SJSA1 (cell line): Measurements from ENCODE around the gene SNAP47. TPM values are rescaled to one million over a fixed set of nuclear protein-coding genes. Genes with fewer than 3 reads are reported as not detected.

Experiments used
- DNase-seq, 2 experiments: peaks; one replicate each; pipeline ENCODE4 v3.0.0-alpha.2; 2015 to 2020; ENCODE audit warnings: low spot score in 2 of 2, low read depth in 1 of 2
- H3K27ac ChIP-seq: fragments of 250-450 bp; sonication (Bioruptor Pico); 2 replicates; pipeline ENCODE4 v1.5.1; 2020; ENCODE audit warnings: mild to moderate bottlenecking, moderate library complexity
- H3K27me3 ChIP-seq: fragments of 250-450 bp; sonication (Bioruptor Pico); replicated peaks from 2 replicates; pipeline ENCODE4 v1.5.1; 2020; ENCODE audit warnings: mild to moderate bottlenecking, moderate library complexity
- H3K36me3 ChIP-seq: fragments of 250-450 bp; sonication (Bioruptor Pico); 2 replicates; pipeline ENCODE4 v1.5.1; 2020; ENCODE audit warnings: mild to moderate bottlenecking
- H3K4me1 ChIP-seq: fragments of 250-450 bp; sonication (Bioruptor Pico); replicated peaks from 2 replicates; pipeline ENCODE4 v1.6.1; 2021; ENCODE audit warnings: mild to moderate bottlenecking
- H3K4me3 ChIP-seq: fragments of 250-450 bp; sonication (Bioruptor Pico); 2 replicates; pipeline ENCODE4 v1.5.1; 2020; ENCODE audit warnings: mild to moderate bottlenecking
- H3K9me3 ChIP-seq: fragments of 250-450 bp; sonication (Bioruptor Pico); replicated peaks from 2 replicates; pipeline ENCODE4 v1.5.1; 2020; ENCODE audit warnings: mild to moderate bottlenecking
- total RNA-seq: library from RNA; depleted of rRNA; stranded (reverse); fragments of >200 nt; shearing (Covaris generic); gene quantifications from 2 replicates; pipeline ENCODE4 v1.2.3, GENCODE V29; 2014

SNAP47 gene
- total RNA-seq, 1 experiment from 2014 or later = 51.2 TPM

DNA sequence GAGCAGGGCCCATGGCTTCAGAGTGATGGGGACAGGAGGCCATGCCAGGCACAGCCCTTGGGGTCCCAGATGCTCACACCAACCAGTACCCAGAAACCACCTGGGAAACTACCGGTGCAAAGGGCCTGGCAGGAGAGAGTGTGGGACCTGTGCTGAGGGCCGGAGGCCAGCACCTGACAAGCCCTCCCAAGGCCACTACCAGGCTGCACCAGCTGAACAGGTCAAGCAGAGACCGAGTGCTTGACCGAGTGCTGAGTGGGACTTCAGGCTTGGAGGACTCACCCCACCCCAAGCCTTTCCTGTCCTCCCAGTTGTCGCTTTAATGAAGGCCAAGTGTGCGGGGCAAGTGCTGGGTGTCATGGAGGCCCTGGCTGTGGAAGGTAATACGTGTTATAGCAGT, 36.5 kb downstream of the SNAP47 start:
- H3K4me3 ChIP-seq = no peak overlapping the region
- no peaks in the 10 kb centered on the region for H3K27me3 ChIP-seq
- peaks cover 39% of the 10 kb centered on the region for H3K36me3 ChIP-seq
- no peaks in the 10 kb centered on the region for H3K9me3 ChIP-seq
- no peak for DNase-seq
- peaks cover 33% of the 10 kb centered on the region for H3K4me1 ChIP-seq
- H3K27ac ChIP-seq = no peak overlapping the region

DNA sequence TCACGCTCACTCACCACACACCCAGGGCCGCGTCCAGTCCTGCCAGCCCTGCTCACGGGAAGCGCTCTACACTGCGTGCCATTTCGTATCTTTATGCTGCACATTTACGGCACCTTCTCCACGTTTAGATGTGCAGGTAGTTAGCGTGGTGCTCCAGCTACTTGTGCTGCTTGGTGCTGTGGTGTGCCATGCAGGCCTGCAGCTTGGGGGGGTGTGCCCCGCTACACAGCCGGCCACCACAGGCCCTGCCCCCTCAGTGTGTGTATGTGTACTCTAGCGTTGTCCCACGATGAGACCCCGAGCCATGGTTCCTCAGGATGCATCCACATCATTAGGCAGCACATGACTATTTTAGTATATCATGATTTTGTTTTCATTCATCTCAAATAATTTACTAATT, 38.3 kb downstream of the SNAP47 start:
- peaks cover 21% of the 10 kb centered on the region for H3K36me3 ChIP-seq
- H3K4me1 ChIP-seq = peaks cover 46% of the 10 kb centered on the region
- H3K4me3 ChIP-seq = no peak overlapping the region
- H3K27ac ChIP-seq = no peak overlapping the region
- DNase-seq = no peak
- no peaks in the 10 kb centered on the region for H3K9me3 ChIP-seq
- no peaks in the 10 kb centered on the region for H3K27me3 ChIP-seq

DNA sequence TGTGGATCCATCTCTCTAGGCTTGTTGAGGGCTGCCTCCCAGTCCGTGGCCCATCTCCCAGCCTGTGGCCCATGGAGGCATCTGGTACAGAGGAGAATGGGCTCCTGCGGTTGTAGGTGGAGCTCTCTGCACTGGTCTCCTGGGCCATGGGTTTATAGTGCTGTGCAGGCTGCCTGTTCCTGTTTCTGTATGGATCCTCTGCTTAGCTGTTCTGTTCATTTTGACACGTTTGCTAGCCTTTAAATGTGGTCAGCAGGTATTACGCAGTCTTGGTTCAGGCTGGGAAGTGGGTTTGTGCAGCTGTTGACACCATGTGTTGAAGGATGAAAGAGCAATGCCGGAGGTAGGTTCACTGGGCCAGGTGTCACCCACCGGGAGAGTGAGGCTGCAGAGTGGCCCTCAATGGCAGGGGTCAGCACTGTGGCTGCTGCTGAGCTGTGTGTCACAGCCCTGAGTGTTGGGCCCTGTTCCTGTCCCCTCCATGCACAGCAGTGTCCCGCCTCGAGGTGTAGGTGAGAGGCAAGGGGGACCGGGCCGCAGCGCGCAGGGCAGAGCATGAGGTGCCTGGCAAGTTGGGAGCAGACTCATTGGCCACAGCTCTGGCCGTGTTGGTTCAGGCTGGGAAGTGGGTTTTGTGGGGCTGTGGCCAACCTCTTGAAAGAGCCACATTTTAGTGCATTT, 39.0 kb downstream of the SNAP47 start:
- DNase-seq = no peak
- Histone ChIP-seq H3K27me3 (no peaks in the 10 kb centered on the region), H3K36me3 (peaks cover 18% of the 10 kb centered on the region), H3K27ac (no peak overlapping the region), H3K4me3 (no peak overlapping the region), H3K4me1 (peaks cover 52% of the 10 kb centered on the region), H3K9me3 (no peaks in the 10 kb centered on the region)

DNA sequence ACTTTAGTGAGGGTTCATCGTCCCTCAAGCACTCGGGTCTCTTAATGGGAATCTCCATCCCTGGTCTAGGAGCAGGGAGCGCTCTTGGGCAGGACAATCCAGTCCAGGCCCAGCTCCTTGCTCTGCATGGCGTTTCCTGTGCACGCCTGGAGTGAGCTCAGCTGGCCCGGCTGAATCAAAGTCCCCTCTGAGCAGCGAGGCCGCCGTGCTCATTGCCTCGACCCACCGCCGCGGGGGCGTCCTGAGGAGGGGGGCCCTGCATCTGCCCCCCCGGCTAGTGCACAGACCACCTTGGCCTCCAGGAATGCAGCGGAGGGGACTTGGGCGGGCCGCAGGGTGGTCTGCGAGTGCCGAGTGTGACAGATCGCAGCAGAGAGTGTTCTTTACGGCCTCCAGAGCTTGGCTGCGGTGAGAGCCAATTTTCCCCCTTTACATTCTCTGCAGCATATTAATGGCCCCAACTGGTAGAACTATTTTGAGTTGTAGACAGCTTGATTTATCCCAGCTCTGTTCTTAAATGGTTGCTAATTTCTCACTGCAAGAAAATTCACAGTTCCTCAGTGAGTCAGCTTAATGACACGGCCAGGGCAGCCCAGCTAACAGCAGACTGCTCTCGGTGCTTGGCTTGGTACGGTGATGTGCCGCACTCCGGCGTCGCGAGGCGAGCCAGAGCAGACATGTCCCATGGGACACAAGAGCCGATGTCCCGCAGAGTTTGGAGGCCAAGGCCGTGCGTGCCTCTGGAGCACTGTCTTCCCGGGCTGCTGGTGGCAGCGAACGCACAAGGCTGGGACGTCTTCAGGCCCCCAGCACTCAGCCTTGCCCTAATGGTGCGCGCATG, 39.8 kb downstream of the SNAP47 start:
- Histone ChIP-seq H3K27me3 (no peaks in the 10 kb centered on the region), H3K27ac (peak overlapping the region; percentile 68), H3K4me1 (peaks cover 54% of the 10 kb centered on the region), H3K36me3 (peaks cover 21% of the 10 kb centered on the region), H3K4me3 (no peak overlapping the region), H3K9me3 (no peaks in the 10 kb centered on the region)
- DNase-seq = peak; percentile 56 to 62

DNA sequence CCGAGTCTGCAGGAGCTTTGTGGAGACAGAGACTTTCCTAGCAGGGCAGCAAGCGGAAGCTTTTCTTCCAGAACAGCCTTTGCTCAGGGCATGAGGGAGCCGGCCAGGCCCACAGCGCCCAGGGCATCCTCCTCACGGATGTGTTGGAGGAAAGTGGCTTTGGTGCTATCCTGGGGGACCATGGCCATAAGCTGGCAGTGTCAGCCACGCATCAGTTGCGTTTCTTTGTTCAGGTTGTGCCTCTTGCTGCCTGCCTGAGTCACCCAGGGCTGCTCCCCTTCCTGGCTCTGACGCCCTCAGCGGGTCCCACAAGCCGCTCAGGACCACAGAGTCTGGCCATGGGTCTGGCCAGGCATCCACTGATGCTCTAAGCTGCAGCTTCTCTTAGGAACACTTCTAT, 40.6 kb downstream of the SNAP47 start:
- no peak for DNase-seq

DNA sequence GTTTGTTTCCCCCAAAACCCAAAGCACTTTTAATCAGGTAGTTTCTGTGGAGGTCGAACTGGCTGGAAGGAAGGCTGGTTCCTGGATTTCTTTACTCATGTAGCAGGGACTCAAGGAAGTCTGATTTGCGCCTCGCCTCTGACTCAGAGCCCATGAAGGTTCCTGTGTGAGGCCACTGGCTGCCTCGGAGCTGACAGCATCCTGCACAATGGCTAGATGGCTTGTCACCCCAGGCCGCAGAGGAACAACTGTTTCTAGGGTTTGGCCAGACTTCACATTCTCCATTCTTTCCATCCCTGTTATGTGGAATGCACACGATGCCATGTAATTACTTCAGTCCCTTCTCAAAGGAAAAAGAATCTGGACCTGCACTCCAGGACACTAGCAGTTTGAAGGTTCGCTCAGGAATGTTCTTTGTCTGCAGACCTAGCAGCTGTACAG, 41.1 kb downstream of the SNAP47 start:
- peaks cover 31% of the 10 kb centered on the region for H3K36me3 ChIP-seq
- H3K27ac ChIP-seq = peak overlapping the region; percentile 68
- peaks cover 54% of the 10 kb centered on the region for H3K4me1 ChIP-seq
- peak; percentile 68 to 85 for DNase-seq
- no peak overlapping the region for H3K4me3 ChIP-seq
- H3K27me3 ChIP-seq = no peaks in the 10 kb centered on the region
- no peaks in the 10 kb centered on the region for H3K9me3 ChIP-seq

More for the DNA sequence above, 40.6 kb downstream of the SNAP47 start:
- peaks cover 27% of the 10 kb centered on the region for H3K36me3 ChIP-seq
- peaks cover 54% of the 10 kb centered on the region for H3K4me1 ChIP-seq
- peak overlapping the region; percentile 68 for H3K27ac ChIP-seq
- H3K27me3 ChIP-seq = no peaks in the 10 kb centered on the region
- H3K9me3 ChIP-seq = no peaks in the 10 kb centered on the region
- H3K4me3 ChIP-seq = no peak overlapping the region

DNA sequence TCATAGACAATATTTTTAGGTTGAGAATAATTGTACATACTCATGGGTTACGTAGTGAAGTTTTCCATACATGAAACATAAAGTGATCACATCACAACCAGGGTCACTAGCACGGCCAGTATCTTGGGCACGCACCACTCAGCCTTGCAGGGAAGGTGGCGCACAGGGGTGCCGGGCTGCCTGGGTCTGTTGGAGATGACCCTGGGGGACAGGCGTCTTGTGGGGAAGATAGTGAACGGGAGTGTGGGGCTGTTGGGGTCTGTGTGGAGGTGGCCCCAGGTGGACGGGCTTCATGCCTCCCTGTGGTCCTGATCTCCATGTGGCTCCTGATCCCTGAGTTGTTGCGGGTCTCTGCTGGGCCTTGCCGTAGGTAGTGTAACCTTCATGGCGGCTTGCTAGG, 41.9 kb downstream of the SNAP47 start:
- Histone ChIP-seq H3K27ac (no peak overlapping the region), H3K4me3 (no peak overlapping the region), H3K27me3 (no peaks in the 10 kb centered on the region), H3K4me1 (peaks cover 54% of the 10 kb centered on the region), H3K9me3 (no peaks in the 10 kb centered on the region), H3K36me3 (peaks cover 34% of the 10 kb centered on the region)
- no peak for DNase-seq

DNA sequence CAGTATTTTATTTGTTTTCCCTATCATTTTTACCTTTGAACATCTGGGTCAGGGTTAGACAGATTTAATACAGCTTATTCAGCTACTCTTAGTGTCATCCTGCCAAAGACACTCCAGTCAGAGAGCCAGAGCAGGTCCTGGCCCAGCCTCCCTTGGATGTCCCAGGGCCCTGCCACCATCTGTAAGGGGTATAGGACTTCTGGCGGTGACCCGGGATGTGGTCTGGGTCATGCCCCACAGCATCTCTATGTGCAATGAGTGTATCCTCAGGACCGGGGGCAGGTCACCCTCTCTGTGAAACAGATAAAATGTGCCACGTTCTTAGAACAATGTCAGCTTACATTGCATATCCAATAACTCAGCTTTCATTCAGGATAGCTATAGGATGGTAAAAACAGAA, 42.4 kb downstream of the SNAP47 start:
- no peak overlapping the region for H3K4me3 ChIP-seq
- no peaks in the 10 kb centered on the region for H3K27me3 ChIP-seq
- H3K27ac ChIP-seq = no peak overlapping the region
- peaks cover 38% of the 10 kb centered on the region for H3K36me3 ChIP-seq
- peaks cover 54% of the 10 kb centered on the region for H3K4me1 ChIP-seq
- no peaks in the 10 kb centered on the region for H3K9me3 ChIP-seq
- no peak for DNase-seq

DNA sequence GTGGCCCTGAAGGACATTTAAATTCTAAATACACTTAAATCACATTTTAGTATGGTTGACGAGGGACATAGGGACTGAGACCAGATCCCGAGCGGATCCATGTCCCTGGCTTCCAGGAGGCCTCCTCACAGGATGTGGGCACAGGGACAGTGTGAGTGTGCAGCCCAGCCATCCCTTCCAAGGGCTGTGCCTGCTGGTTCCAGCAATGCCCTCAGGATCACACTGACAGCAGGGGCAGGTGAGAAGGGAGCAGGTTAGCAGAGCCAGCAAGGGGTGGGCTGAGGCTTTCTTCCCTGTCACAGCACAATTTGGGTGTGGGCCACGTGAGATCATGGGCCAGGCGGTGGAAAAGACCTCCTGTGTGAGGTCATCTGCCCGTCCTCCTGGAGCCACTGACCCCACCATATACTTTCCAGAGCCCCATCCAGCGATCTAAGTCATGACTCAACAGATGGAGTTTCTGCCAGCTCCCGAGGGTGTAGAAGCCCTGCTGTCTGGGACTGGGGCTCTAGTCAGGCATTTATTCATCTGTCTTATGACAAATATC, 43.2 kb downstream of the SNAP47 start:
- peaks cover 53% of the 10 kb centered on the region for H3K4me1 ChIP-seq
- no peak for DNase-seq
- H3K27ac ChIP-seq = no peak overlapping the region

DNA sequence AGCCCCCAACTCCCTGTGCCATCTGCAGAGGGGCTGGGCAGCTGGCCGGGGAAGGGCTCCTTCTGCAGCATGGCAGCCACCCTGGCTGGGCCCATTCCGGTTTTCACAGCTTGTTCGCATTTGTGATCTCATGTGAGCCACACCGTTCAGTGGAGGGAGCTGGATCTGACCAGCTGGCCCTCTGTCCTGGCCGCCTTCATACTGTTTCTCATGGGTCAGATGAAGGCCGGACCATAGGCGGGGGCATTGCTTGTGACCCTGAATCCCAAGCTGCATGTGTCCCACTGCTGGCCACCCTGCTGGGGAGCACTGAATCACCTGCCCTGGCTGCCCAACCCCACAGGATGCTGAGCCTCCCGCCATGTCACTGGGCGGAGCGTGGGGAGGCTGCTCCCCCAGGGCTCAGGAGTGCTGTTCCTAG, 43.8 kb downstream of the SNAP47 start:
- H3K4me3 ChIP-seq = no peak overlapping the region
- H3K27ac ChIP-seq = no peak overlapping the region
- peaks cover 32% of the 10 kb centered on the region for H3K36me3 ChIP-seq
- no peaks in the 10 kb centered on the region for H3K27me3 ChIP-seq
- DNase-seq = peak in 1 of 2 experiments; percentile 37
- H3K9me3 ChIP-seq = no peaks in the 10 kb centered on the region
- peaks cover 48% of the 10 kb centered on the region for H3K4me1 ChIP-seq

More for the DNA sequence above, 43.2 kb downstream of the SNAP47 start:
- Histone ChIP-seq H3K9me3 (no peaks in the 10 kb centered on the region), H3K36me3 (peaks cover 38% of the 10 kb centered on the region), H3K4me3 (no peak overlapping the region), H3K27me3 (no peaks in the 10 kb centered on the region)

DNA sequence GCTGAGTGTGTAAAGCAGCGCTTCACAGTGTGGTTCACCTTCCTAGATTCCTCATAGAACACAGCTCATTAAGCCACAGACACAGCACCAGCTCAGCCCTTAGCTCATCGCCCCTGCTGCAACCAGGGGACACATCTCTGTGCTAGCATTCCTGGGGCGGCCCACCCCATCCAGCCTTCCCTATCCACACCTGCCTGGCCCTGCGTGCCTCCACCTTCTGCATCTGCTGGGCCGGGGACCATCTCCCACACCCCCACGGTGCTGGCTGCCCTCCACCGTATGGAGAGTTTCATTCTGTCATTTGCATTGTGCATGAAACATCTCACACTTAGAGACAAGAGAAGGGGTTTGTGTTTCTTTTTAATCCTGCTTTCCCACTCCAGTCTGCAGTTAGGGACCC, 44.5 kb downstream of the SNAP47 start:
- Histone ChIP-seq H3K36me3 (peaks cover 27% of the 10 kb centered on the region), H3K4me3 (no peak overlapping the region), H3K9me3 (no peaks in the 10 kb centered on the region), H3K27ac (no peak overlapping the region), H3K27me3 (no peaks in the 10 kb centered on the region), H3K4me1 (peaks cover 41% of the 10 kb centered on the region)
- DNase-seq = peak in 1 of 2 experiments; percentile 40

DNA sequence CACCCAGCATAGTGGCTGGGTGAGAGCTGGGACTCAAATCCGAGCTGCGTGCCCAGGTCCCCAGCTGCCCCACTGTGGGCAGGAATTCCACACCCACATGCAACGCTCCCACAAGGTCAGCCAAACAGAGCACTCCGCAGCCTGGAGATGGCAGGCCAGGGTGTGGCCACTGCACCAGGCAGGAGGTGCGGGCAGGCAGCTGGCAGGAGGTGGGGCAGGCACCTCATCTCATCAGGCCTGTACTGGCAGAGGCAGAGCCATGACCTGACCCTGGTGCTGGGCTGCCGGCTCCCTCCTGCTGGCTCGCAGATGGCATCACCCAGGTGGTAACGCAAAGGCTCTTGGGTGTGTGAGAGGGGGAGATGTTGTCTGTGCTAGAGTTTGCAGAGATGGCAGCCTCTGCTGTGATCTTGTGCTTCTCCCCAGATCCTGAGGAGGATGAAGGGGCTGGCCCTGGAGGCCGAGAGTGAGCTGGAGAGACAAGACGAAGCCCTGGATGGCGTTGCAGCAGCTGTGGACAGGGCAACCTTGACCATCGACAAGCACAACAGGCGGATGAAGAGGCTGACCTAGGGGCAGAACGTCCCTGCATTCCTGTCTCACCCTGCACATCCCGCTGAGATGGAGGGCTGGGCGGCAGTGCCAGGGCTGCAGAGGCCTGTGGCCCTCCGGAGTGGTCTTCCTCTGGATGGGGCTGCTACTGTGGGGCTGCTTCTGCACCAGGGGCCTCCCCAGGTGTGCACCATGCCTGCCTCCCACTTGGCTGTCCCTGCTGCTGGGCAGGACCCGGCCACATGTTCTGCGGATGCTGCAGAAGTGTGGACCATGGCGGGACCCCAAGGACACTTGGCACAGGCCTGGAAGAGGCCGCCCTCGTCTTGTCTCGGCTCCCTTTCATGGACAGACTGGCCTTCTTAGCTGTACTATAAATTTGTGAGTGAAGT, 45.1 kb downstream of the SNAP47 start:
- DNase-seq = peak in 1 of 2 experiments; percentile 31
- no peak overlapping the region for H3K27ac ChIP-seq
- H3K9me3 ChIP-seq = no peaks in the 10 kb centered on the region
- H3K4me3 ChIP-seq = no peak overlapping the region
- no peaks in the 10 kb centered on the region for H3K27me3 ChIP-seq
- H3K4me1 ChIP-seq = peaks cover 34% of the 10 kb centered on the region
- peaks cover 27% of the 10 kb centered on the region for H3K36me3 ChIP-seq

DNA sequence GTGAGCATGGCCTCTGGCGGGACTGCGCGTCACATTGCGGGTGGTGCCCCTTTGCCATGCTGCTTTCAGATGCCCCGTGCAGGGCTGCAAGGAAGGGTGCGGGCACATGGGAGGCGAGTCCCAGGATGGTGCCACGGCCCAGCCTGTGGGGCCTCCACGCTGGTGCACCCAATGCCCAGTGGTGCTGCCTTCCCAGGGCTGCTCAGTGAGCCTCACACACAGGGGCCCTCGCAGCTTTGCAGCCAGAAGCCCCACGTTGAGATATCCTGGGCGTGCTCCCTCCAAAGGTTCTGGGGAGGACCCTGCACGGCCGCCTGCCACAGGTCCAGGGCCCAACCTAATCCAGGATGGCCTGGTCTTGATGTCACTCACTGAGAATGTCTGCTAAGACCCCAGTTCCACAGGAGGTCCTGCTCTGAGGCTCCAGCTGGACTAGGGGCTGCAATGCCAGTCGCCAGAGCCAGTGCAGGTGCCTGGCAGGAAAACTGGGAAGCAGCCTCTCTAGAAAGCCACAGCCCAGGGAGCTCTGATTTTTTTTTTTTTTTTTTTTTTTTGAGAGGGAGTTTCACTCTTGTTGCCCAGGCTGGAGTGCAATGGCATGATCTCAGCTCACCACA, 46.2 kb downstream of the SNAP47 start:
- peaks cover 25% of the 10 kb centered on the region for H3K36me3 ChIP-seq
- H3K4me3 ChIP-seq = no peak overlapping the region
- H3K27me3 ChIP-seq = no peaks in the 10 kb centered on the region
- H3K27ac ChIP-seq = no peak overlapping the region
- H3K4me1 ChIP-seq = peaks cover 24% of the 10 kb centered on the region
- no peaks in the 10 kb centered on the region for H3K9me3 ChIP-seq
- peak in 1 of 2 experiments; percentile 35 for DNase-seq
